SK-N-SH (cell line): ENCODE results near the gene SCGB1C2. TPM values are rescaled to one million over a fixed set of nuclear protein-coding genes. Genes with fewer than 3 reads are reported as not detected.

Source experiments
- CTCF ChIA-PET: fragments of 300-600, 350-600 bp; formaldehyde crosslinking; extraction: SDS; loops from one replicate; lab custom pipeline; 2021; lab: Yijun Ruan, JAX
- POLR2A ChIA-PET: fragments of 350-600 bp; sonication (Branson Sonifier 250); formaldehyde crosslinking; extraction: SDS; loops from one replicate; lab custom pipeline; 2020; ENCODE audit warnings: antibody characterized with exemption, inconsistent platforms; lab: Yijun Ruan, JAX
- DNase-seq: peaks from one replicate; pipeline ENCODE4 v3.0.0; 2012
- H2AFZ ChIP-seq: fragments of 200-600 bp; sonication (generic); 2 replicates; pipeline ENCODE4 v1.8.1; 2016; ENCODE audit warnings: antibody characterized with exemption, mild to moderate bottlenecking, low read depth
- H3F3A ChIP-seq: fragments of 200-600 bp; sonication (generic); replicated peaks from 2 replicates; pipeline ENCODE3; 2016; ENCODE audit warnings: antibody characterized with exemption, mild to moderate bottlenecking; ENCODE audit not compliant: insufficient read depth
- H3K27ac ChIP-seq, 2 experiments: fragments of 200-500 bp in 1 of 2; fragments of 200-600 bp in 1 of 2; sonication (Bioruptor generic) in 1 of 2; sonication (generic), shearing (Covaris generic) in 1 of 2; 2 replicates each; pipeline versions ENCODE4 v1.5.1 to v1.6.1; 2014 to 2016; ENCODE audit warnings: low read depth in 2 of 2, inconsistent platforms in 1 of 2, low read length in 1 of 2, mild to moderate bottlenecking in 1 of 2, mixed read lengths in 1 of 2
- H3K27me3 ChIP-seq: fragments of 200-600 bp; sonication (generic), shearing (Covaris generic); 2 replicates; pipeline ENCODE4 v1.6.1; 2016; ENCODE audit warnings: mixed run types; ENCODE audit not compliant: insufficient read depth
- H3K36me3 ChIP-seq, 2 experiments: fragments of 200-500 bp in 1 of 2; fragments of 200-600 bp in 1 of 2; sonication (Bioruptor generic) in 1 of 2; sonication (generic) in 1 of 2; replicated peaks in 1 of 2; 2 replicates each; pipeline versions ENCODE3 to v1.5.1; 2014 to 2016; ENCODE audit warnings: low read length in 1 of 2, mild to moderate bottlenecking in 1 of 2; ENCODE audit not compliant: insufficient read depth in 2 of 2, control insufficient read depth in 1 of 2
- H3K4me1 ChIP-seq, 2 experiments: fragments of 200-500 bp in 1 of 2; fragments of 200-600 bp in 1 of 2; sonication (Bioruptor generic) in 1 of 2; sonication (generic), shearing (Covaris generic) in 1 of 2; 2 replicates each; pipeline versions ENCODE4 v1.5.1 to v1.6.1; 2014 to 2016; ENCODE audit warnings: low read depth in 1 of 2, low read length in 1 of 2, mixed run types in 1 of 2; ENCODE audit not compliant: insufficient read depth in 2 of 2, control insufficient read depth in 1 of 2
- H3K4me2 ChIP-seq: fragments of 200-600 bp; sonication (generic), shearing (Covaris generic); 2 replicates; pipeline ENCODE4 v1.6.1; 2017; ENCODE audit warnings: mixed run types
- H3K4me3 ChIP-seq, 2 experiments: fragments of 200-500 bp in 1 of 2; fragments of 200-600 bp in 1 of 2; sonication (Bioruptor generic) in 1 of 2; sonication (generic), shearing (Covaris generic) in 1 of 2; 2 replicates each; pipeline versions ENCODE4 v1.5.1 to v1.8.1; 2014 to 2016; ENCODE audit warnings: low read depth in 2 of 2, inconsistent platforms in 1 of 2, low read length in 1 of 2, mild to moderate bottlenecking in 1 of 2, mixed read lengths in 1 of 2, moderate library complexity in 1 of 2
- H3K79me2 ChIP-seq: fragments of 200-600 bp; sonication (generic); 2 replicates; pipeline ENCODE4 v1.8.1; 2017; ENCODE audit warnings: mild to moderate bottlenecking; ENCODE audit not compliant: insufficient read depth
- H3K9ac ChIP-seq: fragments of 200-600 bp; sonication (generic); 2 replicates; pipeline ENCODE4 v1.6.1; 2017; ENCODE audit warnings: mixed run types
- H3K9me2 ChIP-seq: fragments of 200-600 bp; sonication (generic); 2 replicates; pipeline ENCODE4 v1.6.1; 2017; ENCODE audit warnings: mixed run types
- H3K9me3 ChIP-seq: fragments of 200-600 bp; sonication (generic); 2 replicates; pipeline ENCODE4 v1.6.1; 2017; ENCODE audit warnings: mixed run types, mild to moderate bottlenecking, moderate library complexity
- H4K20me1 ChIP-seq: fragments of 200-600 bp; sonication (generic); 2 replicates; pipeline ENCODE4 v1.6.1; 2017; ENCODE audit warnings: mild to moderate bottlenecking, mixed run types; ENCODE audit not compliant: insufficient read depth
- CHD2 ChIP-seq: fragments of 150-350 bp; IDR thresholded peaks from 2 replicates; pipeline ENCODE4 v1.6.1; 2018; ENCODE audit warnings: low read length; ENCODE audit not compliant: partially characterized antibody
- CTCF ChIP-seq: fragments of 200-600 bp; sonication (generic); IDR thresholded peaks from 2 replicates; pipeline ENCODE4 v1.6.1; 2017; ENCODE audit warnings: antibody characterized with exemption, mild to moderate bottlenecking, moderate library complexity
- ELF1 ChIP-seq: IDR thresholded peaks from 2 replicates; pipeline ENCODE4 v1.4.0; 2012
- FOXJ3 ChIP-seq: sonication (generic); formaldehyde crosslinking; IDR thresholded peaks from 2 replicates; pipeline ENCODE4 v1.5.1; 2020; ENCODE audit warnings: mild to moderate bottlenecking, missing genetic modification reagents
- GATA2 ChIP-seq: sonication (generic); formaldehyde crosslinking; IDR thresholded peaks from 2 replicates; pipeline ENCODE4 v1.5.0; 2020; ENCODE audit warnings: mild to moderate bottlenecking, missing genetic modification reagents
- MEF2A ChIP-seq: IDR thresholded peaks from 2 replicates; pipeline ENCODE4 v1.4.0; 2012; ENCODE audit warnings: low read depth, borderline replicate concordance
- RAD21 ChIP-seq: IDR thresholded peaks from 2 replicates; pipeline ENCODE4 v1.6.1; 2012; ENCODE audit warnings: mild to moderate bottlenecking, low read length
- WGBS: methylation state at CpG from one replicate; pipeline ENCODE4 v1.1.6; 2017; ENCODE audit warnings: low lambda C conversion rate; 5-methylcytosine and 5-hydroxymethylcytosine counted together
- polyA plus RNA-seq, 3 experiments: library from polyadenylated mRNA; depleted of rRNA; stranded (reverse); fragments of >200 nt; gene quantifications; 2 replicates each; pipeline ENCODE4 v1.2.3, GENCODE V29; 2012
- TF ChIP-seq, protein P1 (sequence below): IDR thresholded peaks from 2 replicates; pipeline ENCODE4 v1.4.0; 2012; ENCODE audit warnings: low read depth, borderline replicate concordance

SCGB1C2 gene
- polyA plus RNA-seq, 1 of the 3 experiments (the other 2 are of a cell fraction) = not detected

DNA sequence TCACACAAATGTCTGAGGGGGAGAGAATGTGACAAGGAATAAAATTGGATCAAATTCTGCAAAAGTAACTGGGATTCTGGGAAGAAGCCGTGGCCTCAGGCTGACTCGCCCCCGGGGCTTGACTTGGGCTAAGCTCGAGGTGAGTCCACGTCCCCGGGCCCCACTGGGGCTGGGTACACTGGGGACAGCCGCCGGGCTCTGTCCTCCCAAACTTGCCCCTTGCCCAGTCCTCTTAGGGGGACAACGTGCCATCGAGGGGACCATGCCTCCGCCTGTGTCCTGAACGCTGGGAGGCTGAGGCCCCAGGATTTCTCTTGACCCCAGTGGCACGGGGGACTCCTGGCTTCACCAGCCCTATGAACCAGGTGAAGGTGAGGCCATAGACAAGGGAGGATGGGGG lies 23.0 kb downstream of the SCGB1C2 start:
- Histone ChIP-seq H3K9me2 (no peaks in the 10 kb centered on the region), H3K27me3 (no peaks in the 10 kb centered on the region; the same call in 1 of the 2 replicates), H3K9ac (no peak overlapping the region), H3K27ac (no peak overlapping the region), H3K9me3 (no peaks in the 10 kb centered on the region), H3K36me3 (no peaks in the 10 kb centered on the region), H3F3A (no peaks in the 10 kb centered on the region), H3K4me2 (no peak overlapping the region), H2AFZ (no peak overlapping the region), H3K79me2 (no peaks in the 10 kb centered on the region), H4K20me1 (no peaks in the 10 kb centered on the region), H3K4me3 (no peak overlapping the region), H3K4me1 (no peaks in the 10 kb centered on the region)
- POLR2A ChIA-PET = no interaction called here
- no peak for DNase-seq
- CTCF ChIA-PET = interaction anchor here (0.6 to 0.9 kb wide), 2 partner anchors 149 to 252 kb away, joined by 3 to 4 read pairs; no protein-coding TSS in a partner anchor
- TF ChIP-seq MEF2A = no peak
- WGBS = 56% methylated on average over 13 of the region's 13 CpGs

DNA sequence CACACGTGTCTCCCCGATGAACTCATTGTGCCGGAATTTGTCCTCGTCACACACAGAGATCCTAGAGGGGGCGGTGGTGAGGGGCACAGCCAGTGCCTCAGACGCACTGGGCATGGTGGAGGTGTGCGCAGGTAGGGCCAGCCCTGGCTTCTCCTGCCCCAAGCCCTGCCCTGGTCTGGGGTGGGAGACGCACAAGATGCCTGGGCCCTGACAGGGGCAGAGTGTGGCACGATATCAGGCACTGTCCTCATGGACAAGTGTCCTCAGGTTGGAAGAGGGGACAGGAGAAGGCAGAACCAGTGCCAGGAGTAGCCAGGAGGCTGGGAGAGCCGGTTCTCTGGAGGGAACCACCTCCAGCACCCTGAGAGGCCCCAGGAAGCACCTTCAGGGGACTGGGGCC lies 24.1 kb downstream of the SCGB1C2 start:
- Histone ChIP-seq H3K9me3 (no peaks in the 10 kb centered on the region), H3K27ac (no peak overlapping the region), H3K4me3 (no peak overlapping the region), H3F3A (no peaks in the 10 kb centered on the region), H3K27me3 (no peaks in the 10 kb centered on the region; the same call in 1 of the 2 replicates), H3K9me2 (no peaks in the 10 kb centered on the region), H2AFZ (no peak overlapping the region), H4K20me1 (no peaks in the 10 kb centered on the region), H3K36me3 (no peaks in the 10 kb centered on the region), H3K4me1 (no peaks in the 10 kb centered on the region), H3K4me2 (no peak overlapping the region), H3K9ac (no peak overlapping the region), H3K79me2 (no peaks in the 10 kb centered on the region)
- no peak for TF ChIP-seq ELF1
- TF ChIP-seq FOXJ3 (CRISPR knock-in tag) = no peak
- TF ChIP-seq, protein P1, sequence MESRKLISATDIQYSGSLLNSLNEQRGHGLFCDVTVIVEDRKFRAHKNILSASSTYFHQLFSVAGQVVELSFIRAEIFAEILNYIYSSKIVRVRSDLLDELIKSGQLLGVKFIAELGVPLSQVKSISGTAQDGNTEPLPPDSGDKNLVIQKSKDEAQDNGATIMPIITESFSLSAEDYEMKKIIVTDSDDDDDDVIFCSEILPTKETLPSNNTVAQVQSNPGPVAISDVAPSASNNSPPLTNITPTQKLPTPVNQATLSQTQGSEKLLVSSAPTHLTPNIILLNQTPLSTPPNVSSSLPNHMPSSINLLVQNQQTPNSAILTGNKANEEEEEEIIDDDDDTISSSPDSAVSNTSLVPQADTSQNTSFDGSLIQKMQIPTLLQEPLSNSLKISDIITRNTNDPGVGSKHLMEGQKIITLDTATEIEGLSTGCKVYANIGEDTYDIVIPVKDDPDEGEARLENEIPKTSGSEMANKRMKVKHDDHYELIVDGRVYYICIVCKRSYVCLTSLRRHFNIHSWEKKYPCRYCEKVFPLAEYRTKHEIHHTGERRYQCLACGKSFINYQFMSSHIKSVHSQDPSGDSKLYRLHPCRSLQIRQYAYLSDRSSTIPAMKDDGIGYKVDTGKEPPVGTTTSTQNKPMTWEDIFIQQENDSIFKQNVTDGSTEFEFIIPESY = no peak
- TF ChIP-seq RAD21 = no peak
- TF ChIP-seq CHD2 = no peak
- no peak for TF ChIP-seq GATA2 (CRISPR knock-in tag)
- TF ChIP-seq CTCF = no peak
- no peak for DNase-seq
- WGBS = 90% methylated on average over 8 of the region's 10 CpGs
- ChIA-PET POLR2A (no interaction called here), CTCF (interaction anchor here (1.4 to 2.6 kb wide), 2 partner anchors 148 to 539 kb away, joined by 3 to 9 read pairs; no protein-coding TSS in a partner anchor)
